HCT116 (cell line): Measurements from ENCODE around the gene SLC19A1. TPM values are rescaled to one million over a fixed set of nuclear protein-coding genes. Genes with fewer than 3 reads are reported as not detected.

Experiments used
- ATAC-seq: fragments of 200-7000 bp; cut with Tn5 transposase; 2 replicates; pipeline ENCODE4 v1.9.1; 2020; ENCODE audit warnings: mild to moderate bottlenecking, moderate library complexity
- BruUV-seq: library from RNA; stranded (reverse); fragments of 400-500 nt; replicated peaks from 2 replicates; lab custom pipeline; 2021; lab: Mats Ljungman, UMichigan
- CTCF ChIA-PET: fragments of 300-600 bp; sonication (Branson Sonifier 250); formaldehyde crosslinking; loops from one replicate; lab custom pipeline; 2021; ENCODE audit warnings: antibody characterized with exemption; lab: Charles Lee
- POLR2A ChIA-PET: fragments of 300-600, 350-600 bp; sonication (Branson Sonifier 250); formaldehyde crosslinking; loops from one replicate; lab custom pipeline; 2021; ENCODE audit warnings: antibody characterized with exemption; lab: Charles Lee
- RAD21 ChIA-PET, 2 experiments: fragments of 300-600 bp; sonication (Branson Sonifier 250); formaldehyde crosslinking; loops; one replicate each; lab custom pipeline; 2023; ENCODE audit warnings: low total read pairs in 2 of 2; ENCODE audit not compliant: uncharacterized antibody in 2 of 2, unreplicated experiment in 2 of 2, low non-redundant PET in 1 of 2; lab: Charles Lee
- DNase-seq: peaks from one replicate; pipeline ENCODE4 v3.0.0-alpha.2; 2010; ENCODE audit warnings: low read depth, low spot score
- H2AFZ ChIP-seq: fragments of 200-600 bp; shearing (Covaris generic), sonication (generic); 2 replicates; pipeline ENCODE4 v1.6.1; 2017; ENCODE audit warnings: low read depth, mixed run types, mixed read lengths, antibody characterized with exemption, low read length; ENCODE audit not compliant: poor library complexity, severe bottlenecking
- H3K27ac ChIP-seq: 2 replicates; pipeline ENCODE4 v1.5.1; 2012; ENCODE audit warnings: low read depth, low read length
- H3K27me3 ChIP-seq: fragments of 200-600 bp; sonication (generic); 2 replicates; pipeline ENCODE4 v1.6.1; 2016; ENCODE audit warnings: mixed run types, low read length, mixed read lengths; ENCODE audit not compliant: insufficient read depth
- H3K36me3 ChIP-seq, 2 experiments: fragments of 200-500 bp in 1 of 2; fragments of 200-600 bp in 1 of 2; sonication (Bioruptor generic) in 1 of 2; sonication (generic) in 1 of 2; 2 replicates each; pipeline versions ENCODE4 v1.5.1 to v1.6.1; 2014 to 2016; ENCODE audit warnings: low read length in 2 of 2, inconsistent platforms in 1 of 2, mixed read lengths in 1 of 2, mixed run types in 1 of 2; ENCODE audit not compliant: insufficient read depth in 2 of 2, control insufficient read depth in 1 of 2
- H3K4me1 ChIP-seq, 2 experiments: fragments of 200-600 bp in 1 of 2; sonication (generic) in 1 of 2; 2 replicates each; pipeline versions ENCODE4 v1.5.1 to v1.6.1; 2012 to 2017; ENCODE audit warnings: low read length in 2 of 2, inconsistent platforms in 1 of 2, mild to moderate bottlenecking in 1 of 2, mixed read lengths in 1 of 2, mixed run types in 1 of 2, moderate library complexity in 1 of 2; ENCODE audit not compliant: insufficient read depth in 2 of 2, control insufficient read depth in 1 of 2
- H3K4me2 ChIP-seq: fragments of 200-600 bp; sonication (generic); 2 replicates; pipeline ENCODE4 v1.6.1; 2017; ENCODE audit warnings: mixed run types, low read length, mixed read lengths
- H3K4me3 ChIP-seq, 2 experiments: fragments of 200-600 bp in 1 of 2; sonication (generic) in 1 of 2; replicated peaks in 1 of 2; 2 replicates each; pipeline ENCODE4 v1.5.1; 2011 to 2016; ENCODE audit warnings: low read length in 2 of 2, control low read depth in 1 of 2, low read depth in 1 of 2, mild to moderate bottlenecking in 1 of 2, mixed read lengths in 1 of 2, mixed run types in 1 of 2
- H3K79me2 ChIP-seq: fragments of 200-600 bp; sonication (generic); 2 replicates; pipeline ENCODE4 v1.6.1; 2017; ENCODE audit warnings: mild to moderate bottlenecking, mixed run types, low read length, moderate library complexity, mixed read lengths; ENCODE audit not compliant: insufficient read depth
- H3K9ac ChIP-seq: fragments of 200-600 bp; sonication (generic); 2 replicates; pipeline ENCODE4 v1.6.1; 2016; ENCODE audit warnings: low read length, mixed read lengths
- H3K9me2 ChIP-seq: fragments of 200-600 bp; sonication (generic), shearing (Covaris generic); 2 replicates; pipeline ENCODE4 v1.6.1; 2017; ENCODE audit warnings: mixed run types, mild to moderate bottlenecking, moderate library complexity; ENCODE audit not compliant: insufficient read depth
- H3K9me3 ChIP-seq, 2 experiments: fragments of 200-500 bp in 1 of 2; fragments of 200-600 bp in 1 of 2; sonication (Bioruptor generic) in 1 of 2; sonication (generic) in 1 of 2; 2 replicates each; pipeline ENCODE4 v1.6.1; 2014 to 2017; ENCODE audit warnings: low read length in 2 of 2, mixed read lengths in 2 of 2, inconsistent platforms in 1 of 2, low read depth in 1 of 2, mild to moderate bottlenecking in 1 of 2, mixed run types in 1 of 2, moderate library complexity in 1 of 2; ENCODE audit not compliant: control insufficient read depth in 1 of 2, insufficient read depth in 1 of 2
- H4K20me1 ChIP-seq: fragments of 200-600 bp; sonication (generic), shearing (Covaris generic); 2 replicates; pipeline ENCODE4 v1.6.1; 2017; ENCODE audit warnings: mixed run types, mild to moderate bottlenecking, moderate library complexity; ENCODE audit not compliant: insufficient read depth
- FOSL1 ChIP-seq: IDR thresholded peaks from 2 replicates; pipeline ENCODE4 v1.6.1; 2012; ENCODE audit warnings: low read depth
- JUND ChIP-seq: IDR thresholded peaks from 2 replicates; pipeline ENCODE4 v1.6.1; 2012
- POLR2AphosphoS5 ChIP-seq: IDR thresholded peaks from 2 replicates; pipeline ENCODE4 v1.6.1; 2011; ENCODE audit warnings: mild to moderate bottlenecking, low read depth, low read length, moderate library complexity
- SP1 ChIP-seq: IDR thresholded peaks from 2 replicates; pipeline ENCODE4 v1.6.1; 2012; ENCODE audit warnings: low read depth
- ZFX ChIP-seq: fragments of 450-650 bp; IDR thresholded peaks from 2 replicates; pipeline ENCODE4 v1.6.1; 2017
- ZNF274 ChIP-seq: fragments of 200-500 bp; sonication (Bioruptor generic); IDR thresholded peaks from 2 replicates; pipeline ENCODE4 v1.6.1; 2014; ENCODE audit warnings: mild to moderate bottlenecking, low read depth, low read length, inconsistent platforms
- intact Hi-C: fragments of 100-400 bp; cut with micrococcal nuclease; formaldehyde crosslinking; loops from 2 replicates; pipeline ENCODE4 v1.10.0; 2022
- total RNA-seq: library from RNA; stranded (reverse); gene quantifications from one replicate; pipeline ENCODE4 v1.2.1, GENCODE V29; 2021; ENCODE audit not compliant: unreplicated experiment
- TF ChIP-seq, protein P1 (sequence below): IDR thresholded peaks from 2 replicates; pipeline ENCODE4 v1.6.1; 2012; ENCODE audit warnings: low read depth
- TF ChIP-seq, protein P2 (sequence below): IDR thresholded peaks from 2 replicates; pipeline ENCODE4 v1.6.1; 2012
- TF ChIP-seq, protein P3 (sequence below), 3 experiments: fragments of 200-600 bp in 1 of 3; sonication (generic) in 1 of 3; IDR thresholded peaks in 2 of 3; conservative IDR thresholded peaks in 1 of 3; 2 replicates each; pipeline ENCODE4 v1.5.1; 2012 to 2017; ENCODE audit warnings: low read depth in 2 of 3, low read length in 2 of 3, antibody characterized with exemption in 1 of 3, borderline replicate concordance in 1 of 3, control low read depth in 1 of 3, mild to moderate bottlenecking in 1 of 3, mixed read lengths in 1 of 3, mixed run types in 1 of 3, moderate library complexity in 1 of 3; ENCODE audit not compliant: insufficient read depth in 1 of 3

Gene SLC19A1
- total RNA-seq, 1 experiment from 2014 or later = 50.2 TPM

DNA sequence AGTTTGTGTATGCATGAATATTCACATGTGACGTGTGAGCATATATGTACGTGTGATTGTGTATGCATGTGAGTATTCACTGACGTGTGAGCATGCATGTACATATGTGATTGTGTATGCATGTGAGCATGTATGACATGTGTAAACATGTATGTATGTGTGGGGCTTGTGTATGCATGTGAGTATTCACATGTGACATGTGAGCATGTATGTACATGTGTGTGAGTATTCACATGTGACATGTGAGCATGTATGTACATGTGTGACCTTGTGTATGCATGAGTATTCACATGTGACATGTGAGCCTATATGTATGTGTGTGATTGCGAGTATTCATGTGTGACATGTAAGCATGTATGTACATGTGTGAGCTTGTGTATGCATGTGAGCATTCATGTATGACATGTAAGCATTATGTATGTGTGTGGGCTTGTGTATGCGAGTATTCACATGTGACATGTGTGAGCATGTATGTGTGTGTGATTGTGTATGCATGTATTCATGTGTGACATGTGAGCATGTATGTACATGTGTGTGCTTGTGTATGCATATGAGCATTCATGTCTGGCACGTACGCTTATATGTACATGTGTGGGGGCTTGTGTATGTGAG, 89.4 kb downstream of the SLC19A1 start:
- Histone ChIP-seq H3K4me2 (no peak overlapping the region), H3K9me2 (no peaks in the 10 kb centered on the region), H3K9ac (no peak overlapping the region), H3K79me2 (peaks cover 21% of the 10 kb centered on the region; the same call in 1 of the 2 replicates), H4K20me1 (no peaks in the 10 kb centered on the region), H3K4me3 (no peak overlapping the region)
- ChIA-PET CTCF (no interaction called here), RAD21 (no interaction called here)
- no peak for ATAC-seq
- intact Hi-C loops = no loop called here
- no TSS peak for BruUV-seq
- TF ChIP-seq, protein P1, sequence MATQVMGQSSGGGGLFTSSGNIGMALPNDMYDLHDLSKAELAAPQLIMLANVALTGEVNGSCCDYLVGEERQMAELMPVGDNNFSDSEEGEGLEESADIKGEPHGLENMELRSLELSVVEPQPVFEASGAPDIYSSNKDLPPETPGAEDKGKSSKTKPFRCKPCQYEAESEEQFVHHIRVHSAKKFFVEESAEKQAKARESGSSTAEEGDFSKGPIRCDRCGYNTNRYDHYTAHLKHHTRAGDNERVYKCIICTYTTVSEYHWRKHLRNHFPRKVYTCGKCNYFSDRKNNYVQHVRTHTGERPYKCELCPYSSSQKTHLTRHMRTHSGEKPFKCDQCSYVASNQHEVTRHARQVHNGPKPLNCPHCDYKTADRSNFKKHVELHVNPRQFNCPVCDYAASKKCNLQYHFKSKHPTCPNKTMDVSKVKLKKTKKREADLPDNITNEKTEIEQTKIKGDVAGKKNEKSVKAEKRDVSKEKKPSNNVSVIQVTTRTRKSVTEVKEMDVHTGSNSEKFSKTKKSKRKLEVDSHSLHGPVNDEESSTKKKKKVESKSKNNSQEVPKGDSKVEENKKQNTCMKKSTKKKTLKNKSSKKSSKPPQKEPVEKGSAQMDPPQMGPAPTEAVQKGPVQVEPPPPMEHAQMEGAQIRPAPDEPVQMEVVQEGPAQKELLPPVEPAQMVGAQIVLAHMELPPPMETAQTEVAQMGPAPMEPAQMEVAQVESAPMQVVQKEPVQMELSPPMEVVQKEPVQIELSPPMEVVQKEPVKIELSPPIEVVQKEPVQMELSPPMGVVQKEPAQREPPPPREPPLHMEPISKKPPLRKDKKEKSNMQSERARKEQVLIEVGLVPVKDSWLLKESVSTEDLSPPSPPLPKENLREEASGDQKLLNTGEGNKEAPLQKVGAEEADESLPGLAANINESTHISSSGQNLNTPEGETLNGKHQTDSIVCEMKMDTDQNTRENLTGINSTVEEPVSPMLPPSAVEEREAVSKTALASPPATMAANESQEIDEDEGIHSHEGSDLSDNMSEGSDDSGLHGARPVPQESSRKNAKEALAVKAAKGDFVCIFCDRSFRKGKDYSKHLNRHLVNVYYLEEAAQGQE = no peak
- TF ChIP-seq JUND = no peak
- TF ChIP-seq, all 23 proteins: peak for 0
- POLR2A ChIA-PET = no interaction called here
- Histone ChIP-seq H2AFZ (no peak overlapping the region), H3K27ac (no peak overlapping the region), H3K36me3 (no peaks in the 10 kb centered on the region), H3K27me3 (no peaks in the 10 kb centered on the region), H3K9me3 (peaks cover 0 to 11% of the 10 kb centered on the region in 2 experiments; a peak in 1 of 4 replicates), H3K4me1 (peaks cover 0 to under 1% of the 10 kb centered on the region in 2 experiments; a peak in 1 of 4 replicates)
- no peak for DNase-seq

DNA sequence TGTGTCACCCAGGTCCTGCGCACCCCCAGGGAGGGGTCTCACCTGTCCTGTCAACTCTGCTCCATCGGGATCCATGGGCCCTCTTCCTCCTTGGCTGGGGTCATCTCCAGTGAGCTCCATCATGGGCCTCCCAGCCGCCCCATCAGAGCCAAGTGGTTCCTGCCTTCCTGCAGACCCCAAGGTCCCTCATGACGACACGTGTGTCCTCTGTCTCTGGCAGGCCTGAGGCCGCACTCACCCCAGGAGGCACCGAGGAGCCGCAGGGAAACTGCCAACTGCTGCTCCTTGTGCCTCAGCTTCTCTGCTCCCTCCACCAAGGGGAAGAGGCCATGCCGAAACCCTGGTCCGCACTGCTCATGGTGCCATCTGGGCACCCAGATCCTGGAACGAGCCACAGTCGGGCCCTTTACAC, 90.5 kb downstream of the SLC19A1 start:
- Histone ChIP-seq H3K4me3 (no peak overlapping the region), H3K36me3 (no peaks in the 10 kb centered on the region), H3K27ac (no peak overlapping the region), H3K9me3 (peaks cover 2 to 11% of the 10 kb centered on the region in 2 experiments; a peak in 3 of 4 replicates), H3K9me2 (no peaks in the 10 kb centered on the region), H4K20me1 (no peaks in the 10 kb centered on the region), H3K79me2 (peaks cover 21% of the 10 kb centered on the region; the same call in 1 of the 2 replicates), H3K27me3 (no peaks in the 10 kb centered on the region), H3K9ac (no peak overlapping the region), H2AFZ (no peak overlapping the region), H3K4me1 (peaks cover 0 to 7% of the 10 kb centered on the region in 2 experiments; a peak in 1 of 4 replicates), H3K4me2 (no peak overlapping the region)
- ATAC-seq (no peak), DNase-seq (no peak)
- RAD21 ChIA-PET = no interaction called here
- POLR2A ChIA-PET = no interaction called here
- intact Hi-C loops = no loop called here
- CTCF ChIA-PET = no interaction called here
- BruUV-seq = no TSS peak
- no peak for TF ChIP-seq POLR2AphosphoS5
- TF ChIP-seq, protein P1 = no peak
- TF ChIP-seq ZFX = no peak
- no peak for TF ChIP-seq SP1
- TF ChIP-seq FOSL1 = no peak
- TF ChIP-seq ZNF274 = no peak
- TF ChIP-seq, protein P2, sequence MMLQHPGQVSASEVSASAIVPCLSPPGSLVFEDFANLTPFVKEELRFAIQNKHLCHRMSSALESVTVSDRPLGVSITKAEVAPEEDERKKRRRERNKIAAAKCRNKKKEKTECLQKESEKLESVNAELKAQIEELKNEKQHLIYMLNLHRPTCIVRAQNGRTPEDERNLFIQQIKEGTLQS = no peak
- TF ChIP-seq, protein P3, sequence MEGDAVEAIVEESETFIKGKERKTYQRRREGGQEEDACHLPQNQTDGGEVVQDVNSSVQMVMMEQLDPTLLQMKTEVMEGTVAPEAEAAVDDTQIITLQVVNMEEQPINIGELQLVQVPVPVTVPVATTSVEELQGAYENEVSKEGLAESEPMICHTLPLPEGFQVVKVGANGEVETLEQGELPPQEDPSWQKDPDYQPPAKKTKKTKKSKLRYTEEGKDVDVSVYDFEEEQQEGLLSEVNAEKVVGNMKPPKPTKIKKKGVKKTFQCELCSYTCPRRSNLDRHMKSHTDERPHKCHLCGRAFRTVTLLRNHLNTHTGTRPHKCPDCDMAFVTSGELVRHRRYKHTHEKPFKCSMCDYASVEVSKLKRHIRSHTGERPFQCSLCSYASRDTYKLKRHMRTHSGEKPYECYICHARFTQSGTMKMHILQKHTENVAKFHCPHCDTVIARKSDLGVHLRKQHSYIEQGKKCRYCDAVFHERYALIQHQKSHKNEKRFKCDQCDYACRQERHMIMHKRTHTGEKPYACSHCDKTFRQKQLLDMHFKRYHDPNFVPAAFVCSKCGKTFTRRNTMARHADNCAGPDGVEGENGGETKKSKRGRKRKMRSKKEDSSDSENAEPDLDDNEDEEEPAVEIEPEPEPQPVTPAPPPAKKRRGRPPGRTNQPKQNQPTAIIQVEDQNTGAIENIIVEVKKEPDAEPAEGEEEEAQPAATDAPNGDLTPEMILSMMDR (IDR thresholded peaks at IDR 0.05 in 2 of 3, conservative IDR thresholded peaks at IDR 0.05 in 1 of 3; ENCODE audit: borderline replicate concordance in 1 of 3, insufficient read depth in 1 of 3, low read depth in 2 of 3, low read length in 2 of 3) = no peak
